SK-N-SH (cell line): Measurements from ENCODE around the gene AFAP1. TPM values are rescaled to one million over a fixed set of nuclear protein-coding genes. Genes with fewer than 3 reads are reported as not detected.

Source experiments
- CTCF ChIA-PET: fragments of 300-600, 350-600 bp; formaldehyde crosslinking; extraction: SDS; loops from one replicate; lab custom pipeline; 2021; lab: Yijun Ruan, JAX
- POLR2A ChIA-PET: fragments of 350-600 bp; sonication (Branson Sonifier 250); formaldehyde crosslinking; extraction: SDS; loops from one replicate; lab custom pipeline; 2020; ENCODE audit warnings: antibody characterized with exemption, inconsistent platforms; lab: Yijun Ruan, JAX
- DNase-seq: peaks from one replicate; pipeline ENCODE4 v3.0.0; 2012
- H2AFZ ChIP-seq: fragments of 200-600 bp; sonication (generic); 2 replicates; pipeline ENCODE4 v1.8.1; 2016; ENCODE audit warnings: antibody characterized with exemption, mild to moderate bottlenecking, low read depth
- H3F3A ChIP-seq: fragments of 200-600 bp; sonication (generic); replicated peaks from 2 replicates; pipeline ENCODE3; 2016; ENCODE audit warnings: antibody characterized with exemption, mild to moderate bottlenecking; ENCODE audit not compliant: insufficient read depth
- H3K27ac ChIP-seq, 2 experiments: fragments of 200-500 bp in 1 of 2; fragments of 200-600 bp in 1 of 2; sonication (Bioruptor generic) in 1 of 2; sonication (generic), shearing (Covaris generic) in 1 of 2; 2 replicates each; pipeline versions ENCODE4 v1.5.1 to v1.6.1; 2014 to 2016; ENCODE audit warnings: low read depth in 2 of 2, inconsistent platforms in 1 of 2, low read length in 1 of 2, mild to moderate bottlenecking in 1 of 2, mixed read lengths in 1 of 2
- H3K27me3 ChIP-seq: fragments of 200-600 bp; sonication (generic), shearing (Covaris generic); 2 replicates; pipeline ENCODE4 v1.6.1; 2016; ENCODE audit warnings: mixed run types; ENCODE audit not compliant: insufficient read depth
- H3K36me3 ChIP-seq, 2 experiments: fragments of 200-500 bp in 1 of 2; fragments of 200-600 bp in 1 of 2; sonication (Bioruptor generic) in 1 of 2; sonication (generic) in 1 of 2; replicated peaks in 1 of 2; 2 replicates each; pipeline versions ENCODE3 to v1.5.1; 2014 to 2016; ENCODE audit warnings: low read length in 1 of 2, mild to moderate bottlenecking in 1 of 2; ENCODE audit not compliant: insufficient read depth in 2 of 2, control insufficient read depth in 1 of 2
- H3K4me1 ChIP-seq, 2 experiments: fragments of 200-500 bp in 1 of 2; fragments of 200-600 bp in 1 of 2; sonication (Bioruptor generic) in 1 of 2; sonication (generic), shearing (Covaris generic) in 1 of 2; 2 replicates each; pipeline versions ENCODE4 v1.5.1 to v1.6.1; 2014 to 2016; ENCODE audit warnings: low read depth in 1 of 2, low read length in 1 of 2, mixed run types in 1 of 2; ENCODE audit not compliant: insufficient read depth in 2 of 2, control insufficient read depth in 1 of 2
- H3K4me2 ChIP-seq: fragments of 200-600 bp; sonication (generic), shearing (Covaris generic); 2 replicates; pipeline ENCODE4 v1.6.1; 2017; ENCODE audit warnings: mixed run types
- H3K4me3 ChIP-seq, 2 experiments: fragments of 200-500 bp in 1 of 2; fragments of 200-600 bp in 1 of 2; sonication (Bioruptor generic) in 1 of 2; sonication (generic), shearing (Covaris generic) in 1 of 2; 2 replicates each; pipeline versions ENCODE4 v1.5.1 to v1.8.1; 2014 to 2016; ENCODE audit warnings: low read depth in 2 of 2, inconsistent platforms in 1 of 2, low read length in 1 of 2, mild to moderate bottlenecking in 1 of 2, mixed read lengths in 1 of 2, moderate library complexity in 1 of 2
- H3K79me2 ChIP-seq: fragments of 200-600 bp; sonication (generic); 2 replicates; pipeline ENCODE4 v1.8.1; 2017; ENCODE audit warnings: mild to moderate bottlenecking; ENCODE audit not compliant: insufficient read depth
- H3K9ac ChIP-seq: fragments of 200-600 bp; sonication (generic); 2 replicates; pipeline ENCODE4 v1.6.1; 2017; ENCODE audit warnings: mixed run types
- H3K9me2 ChIP-seq: fragments of 200-600 bp; sonication (generic); 2 replicates; pipeline ENCODE4 v1.6.1; 2017; ENCODE audit warnings: mixed run types
- H3K9me3 ChIP-seq: fragments of 200-600 bp; sonication (generic); 2 replicates; pipeline ENCODE4 v1.6.1; 2017; ENCODE audit warnings: mixed run types, mild to moderate bottlenecking, moderate library complexity
- H4K20me1 ChIP-seq: fragments of 200-600 bp; sonication (generic); 2 replicates; pipeline ENCODE4 v1.6.1; 2017; ENCODE audit warnings: mild to moderate bottlenecking, mixed run types; ENCODE audit not compliant: insufficient read depth
- CHD2 ChIP-seq: fragments of 150-350 bp; IDR thresholded peaks from 2 replicates; pipeline ENCODE4 v1.6.1; 2018; ENCODE audit warnings: low read length; ENCODE audit not compliant: partially characterized antibody
- EP300 ChIP-seq, 2 experiments: IDR thresholded peaks; 2 replicates each; pipeline versions ENCODE4 v1.4.0 to v1.6.1; 2012; ENCODE audit warnings: borderline replicate concordance in 1 of 2, low read depth in 1 of 2, low read length in 1 of 2
- FOSL2 ChIP-seq: IDR thresholded peaks from 2 replicates; pipeline ENCODE4 v1.4.0; 2012; ENCODE audit warnings: low read depth, mild to moderate bottlenecking, moderate library complexity, borderline replicate concordance
- FOXJ3 ChIP-seq: sonication (generic); formaldehyde crosslinking; IDR thresholded peaks from 2 replicates; pipeline ENCODE4 v1.5.1; 2020; ENCODE audit warnings: mild to moderate bottlenecking, missing genetic modification reagents
- NRF1 ChIP-seq: IDR thresholded peaks from 2 replicates; pipeline ENCODE4 v1.6.1; 2012; ENCODE audit warnings: low read depth, mild to moderate bottlenecking, low read length
- POLR2AphosphoS5 ChIP-seq: IDR thresholded peaks from 2 replicates; pipeline ENCODE4 v1.6.1; 2012; ENCODE audit warnings: low read depth, low read length
- SIN3A ChIP-seq: IDR thresholded peaks from 2 replicates; pipeline ENCODE4 v1.6.1; 2012; ENCODE audit warnings: low read depth, mild to moderate bottlenecking, low read length, moderate library complexity, borderline replicate concordance
- TAF1 ChIP-seq: IDR thresholded peaks from 2 replicates; pipeline ENCODE4 v1.6.1; 2012; ENCODE audit warnings: low read depth, mild to moderate bottlenecking, low read length, moderate library complexity, borderline replicate concordance
- YY1 ChIP-seq: IDR thresholded peaks from 2 replicates; pipeline ENCODE4 v1.4.0; 2012; ENCODE audit warnings: low read depth, mild to moderate bottlenecking
- WGBS: methylation state at CpG from one replicate; pipeline ENCODE4 v1.1.6; 2017; ENCODE audit warnings: low lambda C conversion rate; 5-methylcytosine and 5-hydroxymethylcytosine counted together
- polyA plus RNA-seq, 3 experiments: library from polyadenylated mRNA; depleted of rRNA; stranded (reverse); fragments of >200 nt; gene quantifications; 2 replicates each; pipeline ENCODE4 v1.2.3, GENCODE V29; 2012
- TF ChIP-seq, protein P1 (sequence below): IDR thresholded peaks from 2 replicates; pipeline ENCODE4 v1.4.0; 2012; ENCODE audit warnings: low read depth, borderline replicate concordance
- TF ChIP-seq, protein P2 (sequence below): IDR thresholded peaks from 2 replicates; pipeline ENCODE4; 2012
- TF ChIP-seq, protein P3 (sequence below): fragments of 150-350 bp; IDR thresholded peaks from 2 replicates; pipeline ENCODE4 v1.6.1; 2017; ENCODE audit warnings: antibody characterized with exemption, low read length, low read depth, borderline replicate concordance
- TF ChIP-seq, protein P4 (sequence below): IDR thresholded peaks from 2 replicates; pipeline ENCODE4 v1.4.0; 2012; ENCODE audit warnings: low read depth
- TF ChIP-seq, protein P5 (sequence below): fragments of 200-600 bp; sonication (generic); IDR thresholded peaks from 2 replicates; pipeline ENCODE4 v1.6.1; 2017; ENCODE audit warnings: antibody characterized with exemption, mild to moderate bottlenecking, moderate library complexity
- TF ChIP-seq, protein P6 (sequence below): fragments of 150-350 bp; IDR thresholded peaks from 2 replicates; pipeline ENCODE4 v1.6.1; 2016; ENCODE audit warnings: mild to moderate bottlenecking, low read depth, low read length

The AFAP1 gene
- polyA plus RNA-seq, 1 of the 3 experiments (the other 2 are of a cell fraction) = 67.9 TPM

DNA sequence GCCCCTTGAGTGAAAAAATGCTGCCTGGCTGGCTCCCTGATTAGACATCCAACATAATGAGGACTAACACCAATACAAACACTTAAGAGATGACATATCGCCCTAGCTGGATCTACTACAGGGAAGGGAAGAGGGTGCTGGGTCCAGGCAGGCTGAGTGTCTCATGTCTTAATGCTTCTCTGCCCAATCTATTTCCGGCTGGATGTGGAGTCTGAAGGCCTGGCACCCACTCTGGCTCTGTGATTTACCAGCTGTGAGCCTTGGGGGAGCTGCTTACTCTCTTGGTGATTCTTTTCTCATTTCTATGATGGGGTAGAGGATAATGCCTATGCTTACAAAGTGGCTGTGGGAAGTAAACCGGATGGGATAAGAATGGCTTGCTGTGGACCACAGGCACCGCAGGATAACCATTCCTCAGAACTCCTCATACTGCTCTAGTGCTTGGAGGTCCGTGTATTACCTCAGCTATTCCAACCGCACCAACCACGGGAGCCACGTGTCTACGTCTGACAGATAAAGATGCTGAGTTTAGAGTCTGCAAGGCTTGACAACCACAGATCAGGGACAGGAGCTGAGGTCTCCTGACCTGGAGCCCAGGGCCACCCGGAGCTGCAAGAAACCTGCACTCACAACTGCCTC is 161.7 kb downstream of the AFAP1 start:
- ChIA-PET CTCF (interaction anchor here (0.6 to 6.1 kb wide), 5 partner anchors 7 to 222 kb away, joined by 3 to 42 read pairs (median 11); no protein-coding TSS in a partner anchor), POLR2A (interaction anchor here (0.6 kb wide), 1 partner anchor 308 kb away, joined by 3 read pairs; no protein-coding TSS in a partner anchor)
- H3K9me2 ChIP-seq = no peaks in the 10 kb centered on the region
- no peaks in the 10 kb centered on the region for H3K9me3 ChIP-seq
- peaks cover 60% of the 10 kb centered on the region for H4K20me1 ChIP-seq
- peaks cover 12 to 35% of the 10 kb centered on the region in 2 experiments; a peak in 3 of 4 replicates for H3K4me1 ChIP-seq
- no peak overlapping the region; a peak in 1 of 4 replicates for H3K27ac ChIP-seq
- no peak for DNase-seq
- H2AFZ ChIP-seq = no peak overlapping the region
- no peak overlapping the region for H3K4me3 ChIP-seq
- H3K27me3 ChIP-seq = no peaks in the 10 kb centered on the region
- no peak overlapping the region for H3K9ac ChIP-seq
- peaks cover 94% of the 10 kb centered on the region in 2 experiments for H3K36me3 ChIP-seq
- WGBS = 100% methylated on average over 9 of the region's 10 CpGs
- H3K4me2 ChIP-seq = no peak overlapping the region
- TF ChIP-seq FOXJ3 (CRISPR knock-in tag) (no peak), SIN3A (no peak), NRF1 (no peak), YY1 (no peak)
- TF ChIP-seq, protein P1, sequence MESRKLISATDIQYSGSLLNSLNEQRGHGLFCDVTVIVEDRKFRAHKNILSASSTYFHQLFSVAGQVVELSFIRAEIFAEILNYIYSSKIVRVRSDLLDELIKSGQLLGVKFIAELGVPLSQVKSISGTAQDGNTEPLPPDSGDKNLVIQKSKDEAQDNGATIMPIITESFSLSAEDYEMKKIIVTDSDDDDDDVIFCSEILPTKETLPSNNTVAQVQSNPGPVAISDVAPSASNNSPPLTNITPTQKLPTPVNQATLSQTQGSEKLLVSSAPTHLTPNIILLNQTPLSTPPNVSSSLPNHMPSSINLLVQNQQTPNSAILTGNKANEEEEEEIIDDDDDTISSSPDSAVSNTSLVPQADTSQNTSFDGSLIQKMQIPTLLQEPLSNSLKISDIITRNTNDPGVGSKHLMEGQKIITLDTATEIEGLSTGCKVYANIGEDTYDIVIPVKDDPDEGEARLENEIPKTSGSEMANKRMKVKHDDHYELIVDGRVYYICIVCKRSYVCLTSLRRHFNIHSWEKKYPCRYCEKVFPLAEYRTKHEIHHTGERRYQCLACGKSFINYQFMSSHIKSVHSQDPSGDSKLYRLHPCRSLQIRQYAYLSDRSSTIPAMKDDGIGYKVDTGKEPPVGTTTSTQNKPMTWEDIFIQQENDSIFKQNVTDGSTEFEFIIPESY = no peak
- TF ChIP-seq, protein P2, sequence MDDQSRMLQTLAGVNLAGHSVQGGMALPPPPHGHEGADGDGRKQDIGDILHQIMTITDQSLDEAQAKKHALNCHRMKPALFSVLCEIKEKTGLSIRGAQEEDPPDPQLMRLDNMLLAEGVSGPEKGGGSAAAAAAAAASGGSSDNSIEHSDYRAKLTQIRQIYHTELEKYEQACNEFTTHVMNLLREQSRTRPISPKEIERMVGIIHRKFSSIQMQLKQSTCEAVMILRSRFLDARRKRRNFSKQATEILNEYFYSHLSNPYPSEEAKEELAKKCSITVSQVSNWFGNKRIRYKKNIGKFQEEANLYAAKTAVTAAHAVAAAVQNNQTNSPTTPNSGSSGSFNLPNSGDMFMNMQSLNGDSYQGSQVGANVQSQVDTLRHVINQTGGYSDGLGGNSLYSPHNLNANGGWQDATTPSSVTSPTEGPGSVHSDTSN = no peak
- H3F3A ChIP-seq = peaks cover 40% of the 10 kb centered on the region
- H3K79me2 ChIP-seq = peaks cover 100% of the 10 kb centered on the region

DNA sequence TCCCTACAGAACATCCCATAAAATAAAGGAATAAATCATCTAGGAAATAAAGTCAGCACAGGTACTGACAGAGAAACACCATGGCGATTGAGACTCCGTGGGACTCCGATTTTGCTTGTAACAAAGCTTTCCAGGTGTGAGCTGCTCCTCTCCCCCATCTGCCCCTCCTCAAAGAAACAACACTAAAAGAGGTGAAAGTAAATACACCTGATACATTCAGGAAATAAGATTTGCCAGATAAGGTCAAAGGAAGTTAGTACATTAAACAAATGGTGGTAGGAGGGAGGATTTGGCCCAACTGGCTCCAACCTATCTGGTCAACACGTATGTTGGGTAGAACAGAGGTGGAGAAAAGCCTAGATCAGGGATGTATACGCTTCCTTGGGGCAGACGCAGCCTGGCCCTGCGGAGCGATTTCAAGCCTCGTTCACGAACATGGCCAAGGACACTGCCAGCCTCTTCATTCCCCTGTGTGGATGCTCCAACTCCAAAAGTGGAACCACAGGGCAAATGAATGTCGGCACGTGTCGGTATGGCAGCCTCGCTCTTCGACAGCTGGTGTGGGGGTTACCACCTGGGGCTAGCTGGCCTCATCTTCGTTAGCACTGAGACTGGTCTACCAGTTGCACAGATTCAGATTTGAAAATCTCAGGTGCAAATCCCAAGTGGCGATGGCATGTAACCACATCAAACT is 162.5 kb downstream of the AFAP1 start:
- ChIA-PET CTCF (interaction anchor here (2.6 to 6.1 kb wide), 2 partner anchors 16 to 26 kb away, joined by 11 to 42 read pairs; no protein-coding TSS in a partner anchor), POLR2A (interaction anchor here (0.6 kb wide), 1 partner anchor 307 kb away, joined by 3 read pairs; no protein-coding TSS in a partner anchor)
- DNase-seq = no peak
- Histone ChIP-seq H3K27ac (no peak overlapping the region; a peak in 1 of 4 replicates), H3K9ac (no peak overlapping the region), H3K4me3 (no peak overlapping the region), H3K79me2 (peaks cover 100% of the 10 kb centered on the region), H3K4me1 (peaks cover 18 to 28% of the 10 kb centered on the region in 2 experiments; a peak in 3 of 4 replicates), H3K9me3 (no peaks in the 10 kb centered on the region), H2AFZ (no peak overlapping the region), H3K9me2 (no peaks in the 10 kb centered on the region), H3K36me3 (peaks cover 94 to 95% of the 10 kb centered on the region in 2 experiments), H3K4me2 (no peak overlapping the region), H3K27me3 (no peaks in the 10 kb centered on the region), H4K20me1 (peaks cover 63% of the 10 kb centered on the region), H3F3A (peaks cover 42% of the 10 kb centered on the region)
- WGBS = 98% methylated on average over 16 of the region's 17 CpGs
- TF ChIP-seq, protein P2 = no peak
- no peak for TF ChIP-seq YY1
- no peak for TF ChIP-seq EP300 (IDR thresholded peaks at IDR 0.05; ENCODE audit: borderline replicate concordance in 1 of 2, low read depth in 1 of 2, low read length in 1 of 2)
- TF ChIP-seq POLR2AphosphoS5 = no peak
- TF ChIP-seq, protein P3, sequence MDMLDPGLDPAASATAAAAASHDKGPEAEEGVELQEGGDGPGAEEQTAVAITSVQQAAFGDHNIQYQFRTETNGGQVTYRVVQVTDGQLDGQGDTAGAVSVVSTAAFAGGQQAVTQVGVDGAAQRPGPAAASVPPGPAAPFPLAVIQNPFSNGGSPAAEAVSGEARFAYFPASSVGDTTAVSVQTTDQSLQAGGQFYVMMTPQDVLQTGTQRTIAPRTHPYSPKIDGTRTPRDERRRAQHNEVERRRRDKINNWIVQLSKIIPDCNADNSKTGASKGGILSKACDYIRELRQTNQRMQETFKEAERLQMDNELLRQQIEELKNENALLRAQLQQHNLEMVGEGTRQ = no peak
- no peak for TF ChIP-seq TAF1
- TF ChIP-seq, protein P4, sequence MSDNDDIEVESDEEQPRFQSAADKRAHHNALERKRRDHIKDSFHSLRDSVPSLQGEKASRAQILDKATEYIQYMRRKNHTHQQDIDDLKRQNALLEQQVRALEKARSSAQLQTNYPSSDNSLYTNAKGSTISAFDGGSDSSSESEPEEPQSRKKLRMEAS = no peak
- no peak for TF ChIP-seq FOSL2
- TF ChIP-seq, protein P5, sequence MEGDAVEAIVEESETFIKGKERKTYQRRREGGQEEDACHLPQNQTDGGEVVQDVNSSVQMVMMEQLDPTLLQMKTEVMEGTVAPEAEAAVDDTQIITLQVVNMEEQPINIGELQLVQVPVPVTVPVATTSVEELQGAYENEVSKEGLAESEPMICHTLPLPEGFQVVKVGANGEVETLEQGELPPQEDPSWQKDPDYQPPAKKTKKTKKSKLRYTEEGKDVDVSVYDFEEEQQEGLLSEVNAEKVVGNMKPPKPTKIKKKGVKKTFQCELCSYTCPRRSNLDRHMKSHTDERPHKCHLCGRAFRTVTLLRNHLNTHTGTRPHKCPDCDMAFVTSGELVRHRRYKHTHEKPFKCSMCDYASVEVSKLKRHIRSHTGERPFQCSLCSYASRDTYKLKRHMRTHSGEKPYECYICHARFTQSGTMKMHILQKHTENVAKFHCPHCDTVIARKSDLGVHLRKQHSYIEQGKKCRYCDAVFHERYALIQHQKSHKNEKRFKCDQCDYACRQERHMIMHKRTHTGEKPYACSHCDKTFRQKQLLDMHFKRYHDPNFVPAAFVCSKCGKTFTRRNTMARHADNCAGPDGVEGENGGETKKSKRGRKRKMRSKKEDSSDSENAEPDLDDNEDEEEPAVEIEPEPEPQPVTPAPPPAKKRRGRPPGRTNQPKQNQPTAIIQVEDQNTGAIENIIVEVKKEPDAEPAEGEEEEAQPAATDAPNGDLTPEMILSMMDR = no peak
- TF ChIP-seq, protein P6, sequence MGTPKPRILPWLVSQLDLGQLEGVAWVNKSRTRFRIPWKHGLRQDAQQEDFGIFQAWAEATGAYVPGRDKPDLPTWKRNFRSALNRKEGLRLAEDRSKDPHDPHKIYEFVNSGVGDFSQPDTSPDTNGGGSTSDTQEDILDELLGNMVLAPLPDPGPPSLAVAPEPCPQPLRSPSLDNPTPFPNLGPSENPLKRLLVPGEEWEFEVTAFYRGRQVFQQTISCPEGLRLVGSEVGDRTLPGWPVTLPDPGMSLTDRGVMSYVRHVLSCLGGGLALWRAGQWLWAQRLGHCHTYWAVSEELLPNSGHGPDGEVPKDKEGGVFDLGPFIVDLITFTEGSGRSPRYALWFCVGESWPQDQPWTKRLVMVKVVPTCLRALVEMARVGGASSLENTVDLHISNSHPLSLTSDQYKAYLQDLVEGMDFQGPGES = no peak
- no peak for TF ChIP-seq CHD2
